Small intestine (tissue), 7 donors: ENCODE measurements around the gene CYP2W1. TPM values are rescaled to one million over a fixed set of nuclear protein-coding genes. Genes with fewer than 3 reads are reported as not detected.
"Not testable (repeated sequence)": the region's sequence is repeated elsewhere in the genome, so short reads cannot be mapped to it uniquely, and the experiment has no call there.

Source experiments
- DNase-seq, 2 donors: peaks; one replicate each; pipeline versions ENCODE4 v3.0.0 to v3.0.0-alpha.2; 2013
- FAIRE-seq: peaks from 2 replicates; lab custom pipeline; 2012; peaks lifted over from hg19 to GRCh38; lab: Jason Lieb, UNC
- H3K27ac ChIP-seq, 3 donors: one replicate each; pipeline ENCODE4 v1.5.1; 2013; ENCODE audit warnings: low read length in 2 of 3, mild to moderate bottlenecking in 2 of 3, control low read depth in 1 of 3, inconsistent platforms in 1 of 3, low read depth in 1 of 3, moderate library complexity in 1 of 3
- H3K27me3 ChIP-seq, 3 donors: one replicate each; pipeline ENCODE4 v1.6.1; 2013; ENCODE audit warnings: low read length in 3 of 3, inconsistent platforms in 1 of 3; ENCODE audit not compliant: control insufficient read depth in 3 of 3, insufficient read depth in 3 of 3
- H3K36me3 ChIP-seq, 3 donors: one replicate each; pipeline ENCODE4 v1.6.1; 2013; ENCODE audit warnings: low read length in 3 of 3, inconsistent platforms in 1 of 3, low read depth in 1 of 3, mild to moderate bottlenecking in 1 of 3, moderate library complexity in 1 of 3; ENCODE audit not compliant: control insufficient read depth in 3 of 3, insufficient read depth in 2 of 3
- H3K4me1 ChIP-seq, 3 donors: one replicate each; pipeline ENCODE4 v1.6.1; 2013; ENCODE audit warnings: low read length in 2 of 3, inconsistent platforms in 1 of 3, low read depth in 1 of 3, mild to moderate bottlenecking in 1 of 3, moderate library complexity in 1 of 3; ENCODE audit not compliant: control insufficient read depth in 3 of 3, insufficient read depth in 2 of 3
- H3K4me3 ChIP-seq, 3 donors: one replicate each; pipeline ENCODE4 v1.5.1; 2013; ENCODE audit warnings: low read length in 3 of 3, control low read depth in 1 of 3, inconsistent platforms in 1 of 3, low read depth in 1 of 3, mild to moderate bottlenecking in 1 of 3, moderate library complexity in 1 of 3
- H3K9me3 ChIP-seq, 2 donors: one replicate each; pipeline ENCODE4 v1.6.1; 2013; ENCODE audit warnings: low read depth in 1 of 2, low read length in 1 of 2; ENCODE audit not compliant: control insufficient read depth in 2 of 2, insufficient read depth in 1 of 2
- WGBS, 3 donors: extraction: QIAGEN DNeasy Blood & Tissue Kit; methylation state at CpG; one replicate each; pipeline ENCODE4 v1.1.7; 2013; 5-methylcytosine and 5-hydroxymethylcytosine counted together
- polyA plus RNA-seq, 4 donors: library from polyadenylated mRNA; stranded (reverse) in 3 of 4; unstranded in 1 of 4; fragments of 200-250 nt in 3 of 4; fragments of 120-200 nt in 1 of 4; gene quantifications; one replicate each; pipeline versions ENCODE4 v1.2.1 to v1.2.3, GENCODE V29; 2013
- donor health status: healthy with polysubstance abuse.
- donor health status: control.
- donor health status: control.
- donor health status: Bipolar disorder and iron deficiency.
- donor health status: healthy.

Gene CYP2W1
- polyA plus RNA-seq, 4 donors, result 0.81 to 1,098 (median 1.1) TPM

DNA sequence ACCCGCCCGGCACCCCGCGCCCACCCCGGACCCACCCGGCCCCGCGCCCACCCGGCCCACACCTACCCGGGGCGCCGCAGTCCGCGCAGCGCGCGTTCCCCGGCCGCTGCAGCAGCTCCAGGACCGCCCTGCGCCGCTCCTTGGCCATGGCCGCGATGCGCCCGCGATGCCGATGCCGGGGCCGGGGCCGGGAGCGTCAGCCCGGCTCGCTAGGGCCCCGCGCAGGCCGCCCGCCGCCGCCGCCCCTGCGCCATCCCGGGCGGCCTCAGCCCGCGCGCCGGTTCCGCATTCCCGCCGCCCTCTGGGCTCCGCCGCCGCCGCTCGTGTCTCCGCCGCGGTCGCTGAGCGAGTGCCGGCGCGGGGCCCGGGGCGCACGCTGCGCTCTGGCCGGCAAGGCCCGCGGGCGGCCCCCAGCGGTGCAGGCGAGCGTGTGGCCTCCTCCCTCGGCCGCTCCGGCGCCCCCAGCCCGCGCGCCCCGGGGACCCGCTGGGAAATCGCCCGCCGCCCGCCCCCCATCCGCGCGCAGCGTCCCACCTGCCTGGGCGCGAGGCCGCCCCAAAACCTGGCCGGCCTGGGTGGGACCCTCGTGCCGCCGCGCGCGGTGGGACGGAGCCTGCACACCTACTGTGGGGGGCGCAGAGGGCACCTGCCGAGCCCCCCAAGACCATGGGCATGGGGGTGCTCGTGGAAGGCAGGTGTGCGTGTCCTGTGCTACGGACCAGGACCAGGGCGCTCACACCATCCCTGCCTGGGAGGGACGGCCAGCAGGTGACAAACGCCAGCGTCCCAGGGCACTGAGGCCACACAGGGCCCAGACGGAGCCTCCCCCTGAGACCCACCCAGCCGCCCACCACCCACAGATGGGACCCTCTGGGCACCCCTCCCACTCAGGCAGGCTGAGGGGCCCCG, 28.4 kb upstream of the CYP2W1 start, which contains the start of gene ADAP1:
Gene ADAP1 (minus strand): TSS at position 351 of the 909 bp plus-strand sequence. CDS start 203 bp downstream, at position 148.
- 7 to 16% (median 10%) methylated on average over 37 to 115 of the region's 115 CpGs for WGBS, 3 donors
- H3K36me3 ChIP-seq, result peaks cover 0 to 15% (median 0%) of the 10 kb centered on the region in 3 donors
- H3K27me3 ChIP-seq, result no peaks in the 10 kb centered on the region
- H3K4me1 ChIP-seq, result peaks cover 0 to 15% (median 0%) of the 10 kb centered on the region in 3 donors
- peak within 1 kb of the TSS; percentile 35 to 90 (median 63) for H3K4me3 ChIP-seq
- peak within 1 kb of the TSS; percentile 60 to 94 (median 76) for H3K27ac ChIP-seq
- H3K9me3 ChIP-seq, result no peaks in the 10 kb centered on the region
- DNase-seq (peak; percentile 68 to 88), FAIRE-seq (no peak)

DNA sequence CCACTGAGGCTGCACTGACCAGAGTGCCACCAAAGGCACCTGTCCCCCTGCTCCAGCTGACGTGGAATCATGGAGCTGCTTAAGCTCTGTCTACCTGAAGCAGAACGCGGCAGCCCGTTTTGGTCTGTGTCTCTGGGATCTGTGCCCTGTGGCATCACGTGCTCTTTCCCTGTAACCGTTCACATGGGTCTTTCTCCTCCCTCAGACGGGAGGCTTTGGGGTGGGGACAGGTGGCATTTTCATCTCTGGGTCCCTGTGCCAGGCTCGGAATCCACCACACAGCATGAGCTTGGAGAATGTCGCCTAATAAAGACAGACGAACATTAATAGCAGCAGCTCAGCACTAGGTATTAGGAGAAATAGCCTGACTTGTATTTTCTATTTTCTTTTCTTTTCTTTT, 26.9 kb upstream of the CYP2W1 start:
- no peak for FAIRE-seq
- DNase-seq, result no peak
- no peak overlapping the region for H3K4me3 ChIP-seq
- H3K9me3 ChIP-seq, result no peaks in the 10 kb centered on the region
- H3K4me1 ChIP-seq, result peaks cover 0 to 15% (median 0%) of the 10 kb centered on the region in 3 donors
- no peak overlapping the region for H3K27ac ChIP-seq
- H3K36me3 ChIP-seq, result peaks cover 0 to 9% (median 0%) of the 10 kb centered on the region in 3 donors
- no peaks in the 10 kb centered on the region for H3K27me3 ChIP-seq
- 79 to 89% (median 81%) methylated on average over 10 of the region's 10 CpGs for WGBS, 3 donors

DNA sequence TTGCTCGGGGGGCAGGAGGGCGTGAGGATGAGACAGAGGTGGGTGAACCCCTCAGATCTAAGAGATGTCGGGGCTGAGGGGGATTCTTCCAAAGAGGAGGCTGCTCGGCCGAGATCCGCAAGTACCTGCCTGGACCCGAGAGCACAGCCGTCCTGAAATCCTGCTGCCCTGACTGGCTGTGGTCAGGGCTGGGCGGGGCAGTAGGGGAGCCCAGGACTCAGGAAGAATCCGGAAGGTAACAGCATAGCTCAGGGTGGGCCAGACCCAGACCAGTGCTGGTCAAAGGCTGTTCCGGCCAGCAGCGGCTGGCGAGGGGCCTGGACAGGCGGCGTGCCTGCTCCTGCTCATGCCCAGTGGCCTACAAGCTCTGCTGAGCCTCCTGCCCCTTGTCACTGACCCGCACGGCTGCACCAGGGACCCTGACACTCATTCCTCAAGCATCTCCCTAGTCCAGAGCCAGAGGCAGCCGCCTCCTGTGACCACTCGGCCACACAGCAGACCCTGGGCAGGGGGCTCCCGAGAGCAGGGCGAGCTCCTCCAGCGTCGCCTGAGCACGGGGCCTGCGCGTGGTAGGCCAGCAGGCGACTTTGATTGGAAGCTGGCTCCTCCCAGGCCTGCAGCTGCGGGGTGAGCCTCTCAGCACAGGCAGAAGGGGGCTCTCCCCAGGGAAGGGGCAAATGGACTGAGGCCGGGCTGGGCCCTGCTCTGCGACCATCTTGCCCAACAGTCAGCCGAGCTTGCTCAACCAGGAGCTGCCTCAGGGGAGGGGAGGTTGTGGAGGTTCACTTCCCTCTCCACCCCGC, 25.4 kb upstream of the CYP2W1 start:
- Histone ChIP-seq H3K36me3 (peaks cover 0 to 2% (median 0%) of the 10 kb centered on the region in 3 donors), H3K27me3 (no peaks in the 10 kb centered on the region), H3K4me3 (no peak overlapping the region), H3K27ac (no peak overlapping the region), H3K4me1 (peaks cover 0 to 9% (median 0%) of the 10 kb centered on the region in 3 donors), H3K9me3 (peaks cover 0 to 7% of the 10 kb centered on the region in 2 donors)
- no peak for FAIRE-seq
- WGBS, 3 donors, result 84 to 89% (median 86%) methylated on average over 29 to 32 of the region's 32 CpGs
- DNase-seq, result no peak

DNA sequence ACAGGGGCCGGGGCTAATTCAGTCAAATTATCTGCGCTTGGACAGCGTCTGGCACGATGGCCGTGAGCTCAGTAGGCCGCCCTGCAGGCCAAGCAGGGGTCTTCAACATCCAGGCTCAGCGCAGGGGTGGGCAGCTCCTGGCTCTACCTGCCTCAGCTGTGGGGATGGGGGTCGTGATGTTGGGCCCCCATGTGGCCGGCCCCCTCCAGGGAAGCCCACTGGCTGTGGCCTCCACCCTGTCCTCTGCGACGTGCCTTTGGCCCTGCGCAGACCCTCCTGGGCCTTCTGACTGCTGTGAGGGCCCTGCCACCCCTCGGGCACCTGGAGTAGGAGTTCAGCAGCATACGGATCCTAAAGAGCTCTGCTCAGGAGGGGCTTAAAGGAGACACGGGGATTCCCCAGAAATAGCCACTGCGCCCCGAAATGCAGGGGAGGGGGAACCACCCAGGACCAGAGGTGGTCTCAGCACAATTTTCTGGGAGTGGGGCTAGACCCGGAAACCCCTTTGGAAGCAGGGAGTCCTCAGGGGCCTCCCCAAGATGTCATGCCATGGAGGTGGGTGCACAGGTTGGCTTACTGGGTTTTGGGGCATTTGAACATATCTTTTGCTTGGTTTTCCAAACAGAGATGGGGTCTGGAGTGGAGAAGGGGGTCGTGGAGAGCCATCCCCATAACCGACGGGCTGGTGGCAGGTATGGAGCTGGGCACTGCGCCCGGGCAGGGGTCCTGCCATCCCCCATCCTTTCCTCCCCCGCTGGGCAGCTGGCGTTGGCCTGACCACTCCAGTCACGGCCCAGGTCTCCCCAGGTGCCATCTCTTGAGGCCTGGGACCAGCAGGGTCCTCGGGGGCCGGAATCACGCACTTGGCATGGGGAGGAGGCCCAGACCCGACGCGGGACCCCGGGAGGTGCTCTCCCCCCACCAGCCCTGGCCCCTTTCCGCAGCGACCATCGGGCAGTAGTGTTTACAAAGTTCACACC, 24.5 kb upstream of the CYP2W1 start:
- 84 to 85% (median 85%) methylated on average over 34 to 36 of the region's 36 CpGs for WGBS, 3 donors
- Histone ChIP-seq H3K4me1 (peaks cover 0 to 7% (median 0%) of the 10 kb centered on the region in 3 donors), H3K4me3 (no peak overlapping the region), H3K36me3 (no peaks in the 10 kb centered on the region), H3K27ac (no peak overlapping the region), H3K9me3 (peaks cover 0 to 8% of the 10 kb centered on the region in 2 donors), H3K27me3 (no peaks in the 10 kb centered on the region)
- DNase-seq, result no peak
- no peak for FAIRE-seq

DNA sequence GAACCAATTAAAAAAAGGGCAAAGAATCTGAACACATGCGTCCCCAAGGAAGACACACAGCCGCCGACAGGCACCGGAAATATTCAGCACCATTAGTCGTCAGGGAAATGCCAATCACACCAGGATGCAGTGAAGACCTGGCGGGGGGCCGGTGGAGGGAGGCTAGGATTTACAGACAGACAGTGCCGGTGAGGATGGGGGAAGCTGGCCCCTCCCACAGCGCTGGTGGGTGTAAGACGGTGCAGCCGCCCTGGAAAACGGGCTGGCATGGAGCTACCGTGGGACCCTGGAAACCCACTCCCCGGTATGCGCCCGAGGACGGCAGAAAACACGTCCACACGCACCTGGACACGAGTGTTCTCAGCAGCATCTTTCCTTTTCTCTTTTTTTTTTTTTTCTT, 23.7 kb upstream of the CYP2W1 start:
- H3K9me3 ChIP-seq, result peaks cover 0 to 8% of the 10 kb centered on the region in 2 donors
- no peaks in the 10 kb centered on the region for H3K36me3 ChIP-seq
- no peak overlapping the region for H3K27ac ChIP-seq
- FAIRE-seq (no peak), DNase-seq (no peak)
- H3K4me3 ChIP-seq, result no peak overlapping the region
- no peaks in the 10 kb centered on the region for H3K27me3 ChIP-seq
- H3K4me1 ChIP-seq, result peaks cover 0 to 15% (median 0%) of the 10 kb centered on the region in 3 donors
- WGBS, 3 donors, result 81 to 88% (median 85%) methylated on average over 20 of the region's 20 CpGs

DNA sequence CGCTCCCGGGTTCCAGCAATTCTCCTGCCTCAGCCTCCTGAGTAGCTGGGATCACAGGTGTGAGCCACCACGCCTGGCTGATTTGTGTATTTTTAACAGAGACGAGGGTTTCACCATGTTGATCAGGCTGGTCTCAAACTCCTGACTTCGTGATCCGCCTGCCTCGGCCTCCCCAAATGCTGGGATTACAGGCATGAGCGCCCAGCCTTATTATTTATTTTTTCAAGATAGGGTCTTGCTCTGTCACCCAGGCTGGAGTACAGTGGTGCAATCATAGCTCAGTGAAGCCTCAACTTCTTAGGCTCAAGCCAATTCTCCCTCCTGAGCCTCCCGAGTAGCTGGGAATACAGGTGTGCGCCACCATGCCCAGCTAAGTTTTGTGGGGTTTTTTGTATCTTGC, 23.2 kb upstream of the CYP2W1 start:
- 89 to 95% (median 89%) methylated on average over 10 of the region's 10 CpGs for WGBS, 3 donors

DNA sequence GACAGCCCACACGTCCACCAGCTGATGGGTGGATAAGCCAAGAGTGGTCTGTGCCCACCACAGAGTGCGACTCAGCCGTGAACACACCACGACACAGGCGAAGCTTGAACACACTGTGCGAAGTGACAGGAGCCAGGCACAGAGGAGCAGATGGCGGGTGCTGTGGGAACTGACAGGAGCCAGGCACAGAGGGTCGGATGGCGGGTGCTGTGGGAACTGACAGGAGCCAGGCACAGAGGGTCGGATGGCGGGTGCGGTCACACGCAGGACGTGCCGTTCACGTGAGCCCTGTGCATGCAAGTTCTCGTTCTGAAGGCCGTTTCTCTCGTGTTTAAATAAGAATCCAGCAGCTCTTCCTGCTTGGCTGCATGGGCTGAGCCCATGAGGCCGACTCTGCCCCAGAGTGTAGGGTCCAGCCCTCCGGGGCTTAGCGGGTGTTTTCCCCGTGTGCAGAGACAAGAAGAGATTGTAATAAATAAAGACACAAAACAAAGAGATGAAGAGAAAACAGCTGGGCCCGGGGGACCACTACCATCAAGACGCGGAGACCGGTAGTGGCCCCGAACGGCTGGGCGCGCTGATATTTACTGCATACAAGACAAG, 22.6 kb upstream of the CYP2W1 start:
- 67 to 74% (median 70%) methylated on average over 31 of the region's 31 CpGs for WGBS, 3 donors
- Histone ChIP-seq H3K9me3 (peaks cover 0 to 8% of the 10 kb centered on the region in 2 donors), H3K4me3 (no peak overlapping the region), H3K27ac (no peak overlapping the region), H3K4me1 (peaks cover 0 to 22% (median 0%) of the 10 kb centered on the region in 3 donors), H3K36me3 (peaks cover 0 to 3% (median 0%) of the 10 kb centered on the region in 3 donors), H3K27me3 (no peaks in the 10 kb centered on the region)
- FAIRE-seq (no peak), DNase-seq (peak in 1 of 2 donors; percentile 46)

More for the DNA sequence above, 23.2 kb upstream of the CYP2W1 start:
- not testable (repeated sequence) for DNase-seq, H3K27me3 ChIP-seq, H3K36me3 ChIP-seq, H3K4me3 ChIP-seq, FAIRE-seq, H3K27ac ChIP-seq, H3K9me3 ChIP-seq
- H3K4me1 ChIP-seq, result peaks cover 0 to 20% (median 0%) of the 10 kb centered on the region in 3 donors
